Neural cell (in vitro differentiated cells): ENCODE results near the gene SCN7A. TPM values are rescaled to one million over a fixed set of nuclear protein-coding genes. Genes with fewer than 3 reads are reported as not detected.

Experiments used
- H2AFZ ChIP-seq: fragments of 200-600, 300-800 bp; sonication (generic), shearing (Covaris generic); 2 replicates; pipeline ENCODE4 v1.6.0; 2014; ENCODE audit warnings: low read depth, mild to moderate bottlenecking, antibody characterized with exemption, low read length, moderate library complexity
- H3F3A ChIP-seq: fragments of 200-600 bp; shearing (Covaris generic); 2 replicates; pipeline ENCODE4 v1.6.1; 2016; ENCODE audit warnings: mild to moderate bottlenecking, moderate library complexity, mixed read lengths, antibody characterized with exemption, low read length; ENCODE audit not compliant: insufficient read depth, poor library complexity, severe bottlenecking
- H3K27ac ChIP-seq: fragments of 200-600, 300-800 bp; sonication (generic), shearing (Covaris generic); 2 replicates; pipeline ENCODE4 v1.5.1; 2014; ENCODE audit warnings: mild to moderate bottlenecking, low read length, moderate library complexity
- H3K27me3 ChIP-seq: fragments of 300-800, 200-600 bp; sonication (generic), shearing (Covaris generic); 2 replicates; pipeline ENCODE4 v1.6.0; 2014; ENCODE audit warnings: mild to moderate bottlenecking, low read depth, low read length, moderate library complexity; ENCODE audit not compliant: insufficient read depth
- H3K36me3 ChIP-seq: fragments of 300-800, 200-600 bp; sonication (generic), shearing (Covaris generic); 2 replicates; pipeline ENCODE4 v1.5.1; 2014; ENCODE audit warnings: mild to moderate bottlenecking, antibody characterized with exemption, low read length, moderate library complexity; ENCODE audit not compliant: insufficient read depth
- H3K4me2 ChIP-seq: fragments of 300-800, 200-600 bp; sonication (generic), shearing (Covaris generic); 2 replicates; pipeline ENCODE4 v1.6.0; 2014; ENCODE audit warnings: mild to moderate bottlenecking, low read length
- H3K4me3 ChIP-seq: fragments of 300-800, 200-600 bp; sonication (generic), shearing (Covaris generic); 2 replicates; pipeline ENCODE4 v1.5.1; 2014; ENCODE audit warnings: mild to moderate bottlenecking, low read length, moderate library complexity
- H3K79me2 ChIP-seq: fragments of 200-600 bp; shearing (Covaris generic); replicated peaks from 2 replicates; pipeline ENCODE4 v1.6.0; 2014; ENCODE audit warnings: mild to moderate bottlenecking, low read length, moderate library complexity; ENCODE audit not compliant: insufficient read depth
- H3K9ac ChIP-seq: fragments of 300-800, 200-600 bp; sonication (generic), shearing (Covaris generic); 2 replicates; pipeline ENCODE4 v1.6.1; 2016; ENCODE audit warnings: mild to moderate bottlenecking, low read length, mixed read lengths
- H3K9me2 ChIP-seq: fragments of 200-600 bp; shearing (Covaris generic); 2 replicates; pipeline ENCODE4 v1.6.1; 2016; ENCODE audit warnings: mild to moderate bottlenecking, low read length, mixed read lengths; ENCODE audit not compliant: insufficient read depth
- H3K9me3 ChIP-seq: fragments of 200-600, 300-800 bp; sonication (generic), shearing (Covaris generic); 2 replicates; pipeline ENCODE4 v1.6.1; 2016; ENCODE audit warnings: mild to moderate bottlenecking, mixed run types, low read length, moderate library complexity, mixed read lengths
- H4K20me1 ChIP-seq: fragments of 200-600 bp; shearing (Covaris generic); 2 replicates; pipeline ENCODE4 v1.6.1; 2016; ENCODE audit warnings: mild to moderate bottlenecking, mixed run types; ENCODE audit not compliant: insufficient read depth
- CTCF ChIP-seq: fragments of 450-650 bp; IDR thresholded peaks from 2 replicates; pipeline ENCODE4 v1.5.1; 2014; ENCODE audit warnings: antibody characterized with exemption, mild to moderate bottlenecking, moderate library complexity; ENCODE audit not compliant: poor library complexity, severe bottlenecking
- EP300 ChIP-seq: fragments of 450-650 bp; conservative IDR thresholded peaks from 2 replicates; pipeline ENCODE4 v1.6.1; 2014; ENCODE audit warnings: antibody characterized with exemption, mild to moderate bottlenecking, moderate library complexity; ENCODE audit not compliant: poor library complexity, severe bottlenecking
- EZH2 ChIP-seq: fragments of 200-600, 300-800 bp; shearing (Covaris generic), sonication (generic); IDR thresholded peaks from 2 replicates; pipeline ENCODE4 v1.6.1; 2014; ENCODE audit warnings: antibody characterized with exemption, low read length, borderline replicate concordance, mild to moderate bottlenecking; ENCODE audit not compliant: insufficient read depth, poor library complexity, severe bottlenecking
- MXI1 ChIP-seq: fragments of 450-650 bp; conservative IDR thresholded peaks from 2 replicates; pipeline ENCODE4 v1.6.1; 2014; ENCODE audit warnings: antibody characterized with exemption, mild to moderate bottlenecking; ENCODE audit not compliant: poor library complexity, severe bottlenecking
- POLR2AphosphoS5 ChIP-seq: IDR thresholded peaks from 2 replicates; pipeline ENCODE4 v1.6.1; 2012
- RAD21 ChIP-seq: fragments of 450-650 bp; conservative IDR thresholded peaks from 2 replicates; pipeline ENCODE4 v1.6.1; 2014; ENCODE audit warnings: antibody characterized with exemption, mild to moderate bottlenecking, moderate library complexity
- REST ChIP-seq: IDR thresholded peaks from 2 replicates; pipeline ENCODE4 v1.6.1; 2012; ENCODE audit warnings: borderline replicate concordance
- SMC3 ChIP-seq: fragments of 450-650 bp; conservative IDR thresholded peaks from 2 replicates; pipeline ENCODE4 v1.6.1; 2014; ENCODE audit warnings: antibody characterized with exemption, mild to moderate bottlenecking, moderate library complexity; ENCODE audit not compliant: poor library complexity
- TAF1 ChIP-seq: IDR thresholded peaks from 2 replicates; pipeline ENCODE4 v1.6.1; 2012; ENCODE audit warnings: low read depth
- polyA plus RNA-seq: library from polyadenylated mRNA; depleted of rRNA; stranded (reverse); fragments of >200 nt; gene quantifications from 2 replicates; pipeline ENCODE4 v1.2.3, GENCODE V29; 2014

SCN7A gene
- polyA plus RNA-seq, 1 donor from 2014 or later: 0.09 TPM

GRCh38 chr2:166432331-166432730, 61.7 kb downstream of the SCN7A start:
- Histone ChIP-seq H3K27me3 (no peaks in the 10 kb centered on the region), H3K9me3 (no peaks in the 10 kb centered on the region), H4K20me1 (no peaks in the 10 kb centered on the region), H3K4me2 (no peak overlapping the region), H3K36me3 (no peaks in the 10 kb centered on the region), H2AFZ (no peak overlapping the region), H3K79me2 (no peaks in the 10 kb centered on the region), H3K9me2 (no peaks in the 10 kb centered on the region), H3K27ac (no peak overlapping the region), H3F3A (no peaks in the 10 kb centered on the region), H3K9ac (no peak overlapping the region), H3K4me3 (no peak overlapping the region)
- no peak for TF ChIP-seq POLR2AphosphoS5
- TF ChIP-seq CTCF: no peak
- no peak for TF ChIP-seq SMC3
- no peak for TF ChIP-seq EP300
- TF ChIP-seq REST: no peak
- TF ChIP-seq MXI1: no peak
- no peak for TF ChIP-seq RAD21
- no peak for TF ChIP-seq TAF1
- no peak for TF ChIP-seq EZH2

GRCh38 chr2:166424841-166425240, 69.2 kb downstream of the SCN7A start:
- Histone ChIP-seq H4K20me1 (no peaks in the 10 kb centered on the region), H3K9me3 (no peaks in the 10 kb centered on the region), H3K27me3 (no peaks in the 10 kb centered on the region), H3K79me2 (no peaks in the 10 kb centered on the region), H3K4me3 (no peak overlapping the region), H3K4me2 (no peak overlapping the region), H3K27ac (no peak overlapping the region), H3F3A (no peaks in the 10 kb centered on the region), H3K9me2 (no peaks in the 10 kb centered on the region), H3K36me3 (no peaks in the 10 kb centered on the region), H3K9ac (no peak overlapping the region), H2AFZ (no peak overlapping the region)
- TF ChIP-seq MXI1 (no peak), RAD21 (no peak), EP300 (no peak), EZH2 (no peak), CTCF (no peak), SMC3 (no peak), POLR2AphosphoS5 (no peak), REST (no peak), TAF1 (no peak)
